HG02970 (cell line): Measurements from ENCODE around the gene TBX4.
"Not testable (repeated sequence)": the region's sequence is repeated elsewhere in the genome, so short reads cannot be mapped to it uniquely, and the experiment has no call there.

ENCODE experiments used
- ATAC-seq: cut with Tn5 transposase; IDR thresholded peaks from one replicate; pipeline ENCODE4 v1.9.1; 2021; ENCODE audit warnings: mild to moderate bottlenecking, moderate library complexity, moderate number of reproducible peaks; ENCODE audit not compliant: unreplicated experiment, low FRiP score

Gene TBX4

DNA sequence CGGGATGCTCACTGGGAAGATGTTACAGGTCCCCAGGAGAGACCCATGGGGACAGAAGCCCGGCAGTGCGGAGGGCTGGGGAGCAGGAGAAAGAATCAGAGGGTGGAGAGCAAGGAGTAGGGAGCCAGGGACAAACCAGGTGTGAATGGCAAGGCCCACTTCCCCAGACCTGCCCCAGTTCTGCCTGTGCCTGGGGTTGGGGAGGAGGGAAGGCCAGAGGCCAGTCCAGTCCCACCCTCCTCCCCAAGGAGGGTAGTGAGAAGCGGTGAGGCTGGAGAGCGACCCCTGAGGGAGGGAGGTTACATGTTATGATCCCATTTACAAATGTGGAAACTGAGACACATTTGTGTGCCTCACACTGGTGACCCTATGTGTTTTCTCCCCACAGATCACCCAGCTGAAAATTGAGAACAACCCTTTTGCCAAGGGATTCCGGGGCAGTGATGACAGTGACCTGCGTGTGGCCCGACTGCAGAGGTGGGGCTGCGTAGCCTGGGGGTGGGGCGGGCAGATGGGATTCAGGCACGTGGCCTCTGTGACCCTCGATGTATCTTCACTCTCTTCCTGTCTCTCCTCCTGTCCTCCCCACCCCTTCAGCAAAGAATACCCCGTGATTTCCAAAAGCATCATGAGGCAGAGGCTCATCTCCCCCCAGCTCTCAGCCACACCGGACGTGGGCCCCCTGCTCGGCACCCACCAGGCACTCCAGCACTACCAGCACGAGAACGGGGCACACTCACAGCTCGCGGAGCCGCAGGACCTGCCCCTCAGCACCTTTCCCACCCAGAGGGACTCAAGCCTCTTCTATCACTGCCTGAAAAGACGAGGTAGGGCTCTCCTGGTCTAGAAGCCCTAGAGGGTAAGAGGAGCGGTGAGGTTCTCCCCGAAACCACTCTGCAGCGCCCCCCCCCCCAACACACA, 27.5 kb downstream of the TBX4 start:
- ATAC-seq: no peak

DNA sequence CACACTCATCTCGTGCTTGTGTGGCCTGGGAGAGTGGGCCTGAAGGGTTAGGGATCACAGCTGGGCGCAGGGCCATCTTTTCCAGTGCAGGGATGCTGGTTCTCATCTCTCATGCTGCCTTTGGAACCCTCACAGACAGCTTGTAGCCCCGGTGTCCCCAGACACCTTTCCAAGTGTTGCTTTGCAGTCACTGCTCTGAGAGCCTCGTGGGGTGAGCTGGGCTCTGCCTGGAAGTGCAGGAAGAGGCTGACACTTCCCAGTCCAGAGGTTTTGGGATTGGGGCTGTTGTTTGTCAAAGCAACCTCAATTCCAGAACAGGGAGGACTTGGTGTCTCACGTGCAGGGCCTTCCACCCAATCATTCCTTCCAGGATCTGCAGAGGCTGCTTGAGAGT, 28.2 kb downstream of the TBX4 start:
- no peak for ATAC-seq

DNA sequence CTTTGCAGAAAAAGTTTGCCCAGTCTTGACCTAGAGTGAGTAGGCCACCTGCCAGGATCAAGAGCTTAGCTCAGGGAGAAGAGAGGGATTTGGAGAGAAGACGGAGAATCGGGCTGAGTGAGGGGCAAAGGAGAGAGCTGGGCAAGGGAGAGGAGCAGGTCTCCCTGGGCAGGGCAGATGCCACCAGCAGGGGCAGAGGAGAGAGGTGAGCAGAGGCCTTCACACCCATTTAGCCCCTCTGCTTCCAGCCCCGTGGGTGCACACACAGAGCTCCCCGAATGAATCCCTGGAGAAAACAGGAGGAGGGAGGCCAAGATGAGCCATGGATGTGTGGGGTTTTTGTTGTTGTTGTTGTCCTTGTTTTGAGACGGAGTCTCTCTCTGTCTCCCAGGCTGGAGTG, 29.2 kb downstream of the TBX4 start:
- no peak for ATAC-seq

DNA sequence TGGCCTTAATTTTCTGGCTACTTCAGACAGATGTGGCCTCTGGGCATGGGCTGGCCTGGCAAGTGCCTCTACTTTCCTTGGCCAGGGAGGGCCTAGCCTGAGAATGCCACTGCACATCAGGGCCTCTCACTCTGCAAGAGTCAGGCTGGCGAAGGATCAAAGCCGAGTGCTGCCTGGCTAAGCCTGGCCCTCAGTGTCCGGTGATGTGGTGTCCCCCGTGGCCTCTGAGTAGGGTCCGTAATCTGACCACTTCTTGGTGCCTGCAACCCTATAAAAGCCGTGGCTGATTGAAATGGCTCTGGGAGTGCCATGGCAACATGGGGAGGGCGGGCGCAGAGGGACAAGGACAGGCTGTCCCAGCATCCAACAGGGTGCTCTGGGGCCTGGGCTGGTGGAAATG, 30.2 kb downstream of the TBX4 start:
- ATAC-seq: no peak

- ATAC-seq: no peak
Observed at GRCh38 chr17:61483778-61484116, 31.5 kb downstream of the TBX4 start.

GRCh38 chr17:61484174-61484573, 32.0 kb downstream of the TBX4 start:
- ATAC-seq: no peak

DNA sequence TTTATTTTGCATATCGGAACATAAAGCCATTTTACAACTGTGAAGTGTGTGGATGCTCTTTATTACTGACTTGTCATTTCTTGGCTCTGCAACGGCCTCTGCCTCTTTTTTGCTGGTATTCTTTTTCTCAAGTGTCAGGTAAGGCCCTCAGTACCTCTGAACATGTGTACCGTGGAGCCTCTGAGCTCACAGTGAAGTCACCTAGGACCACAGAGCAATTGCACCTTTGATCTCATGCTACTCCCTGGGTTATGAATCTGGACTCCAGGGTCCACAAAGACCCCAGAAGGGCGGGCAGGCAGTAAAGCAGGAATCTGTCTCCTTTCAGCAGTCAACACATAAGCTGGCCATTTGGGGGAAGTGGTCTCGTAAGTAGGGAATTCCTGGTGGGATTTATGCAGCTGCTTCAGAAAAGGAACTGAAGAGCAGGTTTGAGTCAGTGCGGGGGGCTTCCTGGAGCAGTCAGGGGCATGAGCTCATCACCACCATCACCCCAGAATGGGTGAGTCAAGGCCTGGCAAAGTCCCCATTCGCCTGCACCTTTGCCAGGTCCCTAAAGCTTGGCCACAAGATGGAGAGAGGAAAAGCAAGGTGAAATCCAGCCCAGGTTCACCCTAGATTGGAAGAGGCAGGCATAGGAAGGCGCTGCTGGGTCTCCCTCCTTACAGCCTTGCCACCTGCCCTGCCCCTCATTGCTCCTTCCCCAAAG, 33.0 kb downstream of the TBX4 start:
- ATAC-seq: no peak

GRCh38 chr17:61486135-61487120, 34.2 kb downstream of the TBX4 start:
- ATAC-seq: no peak

DNA sequence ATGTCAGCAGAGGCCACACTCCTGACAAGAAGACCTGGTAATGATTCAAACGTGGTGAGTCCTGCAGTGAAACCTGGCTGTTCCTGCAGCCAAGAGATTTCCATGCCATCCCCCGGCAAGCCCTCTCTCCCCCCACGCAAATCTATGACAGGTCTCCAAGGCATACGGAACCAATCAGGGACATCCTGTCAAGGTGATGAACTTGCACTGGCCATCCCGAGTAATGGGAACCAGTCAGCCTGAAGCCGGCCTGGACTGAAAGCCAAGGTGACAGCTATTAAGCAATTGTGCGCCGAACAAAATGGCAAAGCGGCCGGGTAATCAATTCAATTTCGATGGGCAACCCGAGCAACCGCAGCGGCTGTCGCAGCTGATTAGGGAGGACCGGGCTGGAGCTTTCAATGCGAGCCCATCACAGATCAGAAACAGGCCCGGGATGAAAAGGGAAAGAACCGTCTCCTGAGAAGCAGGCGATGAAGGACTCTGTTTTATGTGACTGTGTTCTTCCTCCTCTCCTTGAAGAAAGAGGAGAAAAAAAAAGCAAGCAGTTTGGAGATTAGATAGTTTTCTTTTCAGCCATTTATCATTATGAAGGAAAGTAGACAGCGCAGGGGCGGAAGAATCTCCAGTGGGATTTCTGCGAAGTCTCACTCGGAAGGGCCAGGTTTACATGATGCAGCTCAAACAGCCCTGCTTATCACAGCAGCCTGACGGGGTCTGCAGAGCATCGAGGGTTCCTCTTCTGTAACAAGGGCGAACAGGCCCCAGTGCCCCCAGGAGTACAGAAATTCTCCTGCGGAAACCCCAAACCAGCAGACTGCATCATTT, 35.2 kb downstream of the TBX4 start:
- no peak for ATAC-seq

- ATAC-seq: no peak
Observed at GRCh38 chr17:61487989-61488595, 35.9 kb downstream of the TBX4 start.

DNA sequence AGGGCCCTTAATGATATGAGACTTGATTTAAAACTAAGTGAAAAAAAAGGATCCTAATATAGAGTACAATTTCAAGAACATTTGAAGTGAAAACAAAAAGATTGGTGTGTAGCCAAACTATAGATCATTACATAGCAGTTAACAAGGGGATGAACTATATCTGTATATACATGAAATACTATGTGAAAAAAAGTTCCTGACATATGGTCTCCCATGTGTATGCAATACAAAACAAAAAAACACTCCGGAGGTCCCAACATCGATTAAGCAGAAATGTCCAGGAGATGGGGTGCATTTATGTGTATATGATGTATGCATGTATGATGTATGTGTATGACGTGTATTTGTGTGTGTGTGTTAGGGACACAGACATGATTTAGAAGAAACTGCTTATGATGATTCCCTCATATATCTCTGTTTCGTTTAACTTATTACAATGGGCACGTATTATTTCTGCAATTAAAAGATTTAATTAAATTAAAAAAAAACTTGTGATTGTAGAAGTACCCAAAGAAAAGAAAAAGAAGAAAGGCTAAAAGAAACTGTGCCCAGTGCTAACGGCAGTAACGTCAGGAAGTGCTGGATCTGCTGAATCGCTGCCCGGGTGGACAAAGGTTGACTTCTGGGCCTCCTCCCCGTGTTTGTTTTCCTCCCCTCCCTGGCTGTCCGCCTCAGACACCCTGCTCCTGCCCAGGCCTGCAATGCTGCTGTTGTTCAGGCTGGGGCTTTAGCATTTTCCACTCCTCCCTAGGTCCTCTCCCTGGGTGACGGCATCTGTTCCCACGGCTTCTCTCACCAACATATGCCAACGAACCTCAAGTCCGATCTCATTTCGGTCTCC, 36.9 kb downstream of the TBX4 start:
- ATAC-seq: no peak

DNA sequence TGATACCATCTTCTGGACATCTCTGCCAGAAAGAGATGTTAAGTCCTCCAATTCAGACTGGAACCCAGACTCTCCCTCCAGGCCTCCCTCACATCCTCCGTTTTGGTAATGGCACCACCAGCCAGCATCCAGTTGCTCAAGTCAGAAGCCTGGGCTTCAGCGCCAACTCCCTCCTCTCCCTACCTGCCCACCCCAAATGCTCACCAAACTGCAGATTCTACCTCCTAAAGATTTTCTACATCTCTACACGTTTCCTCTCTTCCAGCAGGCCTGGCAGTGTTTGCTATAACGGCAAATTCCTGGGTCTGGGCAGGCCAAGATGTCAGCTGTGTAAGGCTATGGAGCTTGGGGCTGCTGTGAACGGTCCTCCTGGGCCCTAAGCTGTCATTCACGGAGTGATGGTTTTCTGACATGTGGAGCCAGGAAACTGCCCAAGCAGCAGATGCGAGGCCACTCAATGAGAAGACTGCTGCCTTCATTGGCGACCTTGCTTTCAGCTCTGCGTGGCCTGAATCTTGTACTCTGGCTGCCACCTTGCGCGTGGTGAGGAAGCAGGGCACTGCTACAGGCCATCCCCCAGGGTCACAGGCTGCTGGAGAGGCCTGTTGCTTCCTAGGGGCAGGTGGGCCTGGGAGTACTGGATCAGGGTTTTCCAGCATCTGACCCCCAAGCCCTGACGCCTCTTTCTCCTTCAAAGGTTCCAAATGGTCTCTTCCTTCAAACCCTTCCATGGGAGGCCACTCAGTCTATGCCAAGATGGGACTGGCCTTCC, 37.7 kb downstream of the TBX4 start:
- no peak for ATAC-seq

DNA sequence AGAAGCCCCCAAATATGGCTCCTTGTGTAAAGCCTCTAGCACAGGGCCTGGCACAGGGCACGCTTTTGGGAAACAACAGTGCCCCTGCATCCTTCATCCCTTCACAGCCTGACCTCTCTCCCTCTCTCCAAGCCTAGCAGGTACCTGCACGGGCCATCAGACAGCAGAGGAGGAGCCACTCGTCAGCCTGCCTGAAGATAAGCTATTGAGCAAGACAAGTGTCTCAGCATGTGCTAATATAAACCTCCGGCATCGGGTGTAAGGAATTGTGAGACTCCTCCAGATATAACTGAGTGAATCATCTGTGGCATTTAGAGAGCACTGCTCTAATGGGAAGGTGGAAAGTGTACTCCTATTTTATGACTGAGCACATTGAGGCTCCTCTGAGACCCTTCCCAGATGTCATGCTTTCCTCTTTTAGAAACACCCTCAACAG, 38.3 kb downstream of the TBX4 start:
- ATAC-seq: no peak

- no peak for ATAC-seq
Observed at GRCh38 chr17:61491981-61492380, 39.8 kb downstream of the TBX4 start.

DNA sequence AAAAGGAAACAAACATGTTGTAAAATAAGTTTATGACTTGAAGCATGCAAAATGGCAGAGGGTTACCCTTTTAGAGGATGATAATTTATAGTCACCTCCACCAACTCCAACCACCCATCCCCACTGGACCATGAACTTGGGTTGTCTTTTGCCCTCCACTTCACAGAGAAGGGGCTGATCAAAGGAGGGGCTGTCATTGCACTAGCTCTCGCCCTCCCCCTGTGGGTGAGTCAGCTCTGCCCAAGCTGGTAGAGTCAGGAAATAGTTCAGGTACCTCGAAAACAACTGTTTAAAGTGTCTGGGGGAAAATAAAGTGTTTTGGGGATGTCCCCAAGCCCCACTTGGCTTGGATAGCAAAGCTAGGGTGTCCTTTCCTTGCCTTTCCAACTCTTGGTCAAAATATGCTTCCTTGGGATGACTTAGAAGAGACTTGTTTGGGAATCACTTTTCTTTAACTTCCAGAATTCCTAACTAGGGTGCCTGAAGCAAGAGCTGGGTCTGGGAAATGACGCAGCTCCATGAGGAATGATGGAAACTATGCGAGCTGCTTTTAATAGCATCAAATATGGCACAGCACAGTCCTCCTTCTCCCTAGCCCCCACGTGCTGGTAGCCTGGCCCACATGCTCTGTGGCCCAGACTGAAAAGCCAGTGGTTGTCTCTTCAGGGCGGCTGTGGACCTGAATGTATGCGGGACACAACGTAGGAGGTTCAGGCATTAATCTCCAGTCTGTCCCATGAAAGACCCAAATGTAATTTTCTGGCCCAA, 40.7 kb downstream of the TBX4 start:
- no peak for ATAC-seq

DNA sequence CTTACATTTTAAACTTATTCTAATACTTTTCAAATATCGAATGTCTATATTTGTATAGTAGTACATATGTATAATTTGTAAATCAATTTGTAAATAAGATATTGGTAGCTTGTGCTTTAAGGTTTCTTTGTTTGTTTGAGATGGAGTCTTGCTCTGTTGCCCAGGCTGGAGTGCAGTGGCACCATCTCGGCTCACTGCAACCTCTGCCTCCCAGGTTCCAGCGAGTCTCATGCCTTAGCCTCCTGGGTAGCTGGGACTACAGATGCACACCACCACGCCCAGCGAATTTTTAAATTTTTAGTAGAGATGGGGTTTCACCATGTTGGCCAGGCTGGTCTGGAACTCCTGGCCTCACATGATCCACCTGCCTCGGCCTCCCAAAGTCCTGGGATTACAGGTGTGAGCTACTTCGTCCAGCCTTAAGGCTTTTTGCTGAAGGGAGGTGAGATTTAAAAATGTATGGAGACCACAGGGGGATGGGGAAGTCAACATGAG, 41.7 kb downstream of the TBX4 start:
- not testable (repeated sequence) for ATAC-seq
